Fibroblast of villous mesenchyme (primary cell): Measurements from ENCODE around the gene MTG2. TPM values are rescaled to one million over a fixed set of nuclear protein-coding genes. Genes with fewer than 3 reads are reported as not detected.

Source experiments
- DNase-seq: peaks from one replicate; pipeline ENCODE4 v3.0.0-alpha.2; 2010; ENCODE audit warnings: low read depth
- H3K4me3 ChIP-seq: 2 replicates; pipeline ENCODE4 v1.5.1; 2011; ENCODE audit warnings: low read depth, mild to moderate bottlenecking, low read length
- CTCF ChIP-seq: IDR thresholded peaks from 2 replicates; pipeline ENCODE4 v1.5.1; 2012; ENCODE audit warnings: low read depth, mild to moderate bottlenecking, low read length; ENCODE audit not compliant: insufficient read depth
- total RNA-seq: library from RNA; depleted of rRNA; stranded (reverse); fragments of >200 nt; gene quantifications from 2 replicates; pipeline ENCODE4 v1.2.3, GENCODE V29; 2012

The MTG2 gene
- total RNA-seq, 1 donor = 19.9 TPM

GRCh38 chr20:62224113-62224855, 41.5 kb downstream of the MTG2 start:
- no peak for DNase-seq
- TF ChIP-seq CTCF = no peak
- no peak overlapping the region for H3K4me3 ChIP-seq

GRCh38 chr20:62225026-62225425, 42.2 kb downstream of the MTG2 start:
- TF ChIP-seq CTCF = no peak
- DNase-seq = no peak
- no peak overlapping the region for H3K4me3 ChIP-seq

- H3K4me3 ChIP-seq = no peak overlapping the region
- TF ChIP-seq CTCF = no peak
- DNase-seq = no peak
These were observed 43.2 kb downstream of the MTG2 start for GRCh38 chr20:62225820-62226635.

GRCh38 chr20:62226707-62227590, 44.1 kb downstream of the MTG2 start:
- TF ChIP-seq CTCF = no peak
- DNase-seq = no peak

GRCh38 chr20:62227591-62227976, 44.8 kb downstream of the MTG2 start:
- no peak overlapping the region for H3K4me3 ChIP-seq
- no peak for DNase-seq
- TF ChIP-seq CTCF = no peak

More at GRCh38 chr20:62226707-62227590, 44.1 kb downstream of the MTG2 start:
- H3K4me3 ChIP-seq = no peak overlapping the region
